HG02642 (cell line): ENCODE data around the gene NTM.

Experiments used
- ATAC-seq: cut with Tn5 transposase; IDR thresholded peaks from one replicate; pipeline ENCODE4 v1.9.1; 2021; ENCODE audit warnings: mild to moderate bottlenecking; ENCODE audit not compliant: unreplicated experiment, poor library complexity

NTM gene

DNA sequence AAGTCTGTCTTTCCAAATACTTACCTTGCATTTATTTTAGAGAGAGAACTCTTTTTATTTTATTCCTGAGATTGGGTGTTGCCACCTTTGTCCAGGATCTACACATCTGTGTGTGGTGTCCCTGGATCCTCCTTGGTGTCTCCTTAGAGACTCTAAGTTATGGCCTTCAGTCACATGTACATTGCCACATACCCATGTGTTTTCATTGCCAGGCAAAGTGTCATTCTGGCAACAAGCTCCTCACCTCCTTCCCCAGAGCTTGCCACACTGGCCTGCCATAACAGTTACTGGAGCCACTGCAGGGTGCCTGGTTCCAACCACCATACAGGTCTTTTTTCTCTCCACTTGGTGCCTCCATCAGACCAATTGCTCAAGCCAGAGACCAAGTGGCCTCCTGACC is 379.7 kb downstream of the NTM start:
- no peak for ATAC-seq

DNA sequence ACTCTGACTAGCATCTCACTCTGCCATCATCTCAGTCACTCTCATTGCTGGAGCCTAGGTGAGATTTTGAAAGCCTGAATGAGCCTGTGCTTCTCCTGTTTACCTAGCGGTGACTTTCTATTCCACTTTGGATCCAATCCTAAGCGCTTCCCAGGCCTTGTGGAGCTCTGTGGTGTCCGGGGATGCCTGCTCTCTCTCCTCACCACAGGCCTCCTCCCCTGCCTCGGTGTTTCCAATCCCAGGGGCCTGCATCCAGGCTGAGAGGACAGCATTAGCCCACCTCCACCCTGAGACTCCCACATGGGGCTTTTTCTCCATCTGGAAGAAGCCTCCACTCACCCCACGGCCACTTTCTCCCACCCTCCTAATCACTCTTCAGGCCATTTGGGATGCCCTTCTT is 380.3 kb downstream of the NTM start:
- ATAC-seq = no peak

DNA sequence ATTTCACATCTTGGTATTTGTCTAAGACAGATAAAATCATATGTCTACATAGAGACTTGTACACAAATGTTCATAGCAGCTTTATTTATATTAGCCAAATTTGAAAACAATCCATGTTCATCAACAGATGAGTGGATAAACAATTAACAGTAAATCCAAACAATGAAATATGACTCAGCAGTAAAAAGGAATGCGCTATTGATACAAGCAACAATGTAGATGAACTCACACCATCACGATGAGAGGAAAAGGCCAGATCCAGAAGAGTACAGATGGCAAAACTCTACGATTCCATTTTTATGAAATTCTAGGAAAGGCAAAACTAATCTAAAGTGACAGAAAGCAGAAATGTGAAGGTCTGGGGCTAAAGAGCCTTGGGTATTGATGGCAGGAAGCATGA is 384.3 kb downstream of the NTM start:
- ATAC-seq = no peak

DNA sequence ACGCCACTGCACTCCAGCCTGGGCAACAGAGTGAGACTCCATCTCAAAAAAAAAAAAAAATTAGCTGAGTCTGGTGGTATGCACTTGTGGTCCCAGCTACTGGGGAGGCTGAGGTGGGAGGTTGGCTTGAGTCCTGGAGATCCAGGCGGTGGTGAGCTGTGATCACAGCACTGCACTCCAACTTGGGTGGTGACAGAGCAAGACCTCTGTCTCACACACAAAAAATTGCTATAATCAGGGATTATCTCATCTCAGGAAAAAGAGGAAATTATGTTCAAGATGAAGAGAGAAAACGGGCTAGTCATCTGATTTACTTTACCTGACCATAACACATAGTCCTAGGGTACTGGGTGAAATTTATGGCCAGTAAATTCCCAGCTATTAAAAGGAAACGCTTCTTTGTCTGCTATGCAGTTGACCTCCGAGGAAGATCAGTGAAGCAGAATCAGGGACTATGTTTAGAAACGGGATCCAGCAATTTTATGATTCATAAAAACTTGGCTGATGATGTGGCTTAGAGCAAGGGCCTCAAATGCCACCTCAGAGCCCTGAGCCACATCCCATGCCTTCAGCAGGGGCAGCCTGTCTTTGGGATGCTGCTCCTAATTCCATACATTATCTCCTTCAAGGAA is 386.2 kb downstream of the NTM start:
- no peak for ATAC-seq

DNA sequence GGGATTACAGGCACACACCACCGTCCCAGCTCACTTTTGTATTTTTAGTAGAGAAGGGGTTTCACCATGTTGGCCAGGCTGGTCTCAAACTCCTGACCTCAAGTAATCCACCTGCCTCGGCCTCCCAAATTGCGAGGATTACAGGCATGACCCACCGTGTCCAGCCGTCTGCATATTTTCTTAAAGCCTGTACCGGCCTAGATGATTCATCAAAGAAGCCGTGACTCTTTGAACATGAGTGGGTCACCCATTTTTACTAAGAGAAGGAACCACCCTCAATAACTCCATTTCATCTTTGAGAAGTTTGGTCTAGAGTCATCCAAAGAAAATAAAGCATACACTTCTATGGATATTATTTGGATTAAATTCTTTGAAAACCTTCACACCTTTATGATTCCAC is 388.3 kb downstream of the NTM start:
- ATAC-seq = no peak

DNA sequence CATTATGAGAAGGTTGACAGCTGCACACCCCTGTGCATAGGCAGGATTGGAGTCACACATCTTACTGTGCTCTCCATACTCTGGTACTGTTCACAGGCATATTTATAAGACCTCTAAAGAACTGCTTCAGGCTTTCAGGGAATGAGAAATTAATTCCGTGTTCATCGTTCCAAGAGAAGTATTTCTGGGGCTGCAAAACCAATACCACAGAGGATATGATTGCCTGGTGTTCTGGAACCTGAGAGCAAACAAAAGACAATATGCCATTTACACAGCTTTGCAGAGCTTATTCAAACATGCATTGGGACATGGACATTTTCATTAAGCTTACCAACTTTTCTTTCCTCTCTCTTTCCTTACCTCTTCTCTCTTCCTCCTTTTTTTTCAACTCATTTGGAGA is 388.7 kb downstream of the NTM start:
- ATAC-seq = no peak

DNA sequence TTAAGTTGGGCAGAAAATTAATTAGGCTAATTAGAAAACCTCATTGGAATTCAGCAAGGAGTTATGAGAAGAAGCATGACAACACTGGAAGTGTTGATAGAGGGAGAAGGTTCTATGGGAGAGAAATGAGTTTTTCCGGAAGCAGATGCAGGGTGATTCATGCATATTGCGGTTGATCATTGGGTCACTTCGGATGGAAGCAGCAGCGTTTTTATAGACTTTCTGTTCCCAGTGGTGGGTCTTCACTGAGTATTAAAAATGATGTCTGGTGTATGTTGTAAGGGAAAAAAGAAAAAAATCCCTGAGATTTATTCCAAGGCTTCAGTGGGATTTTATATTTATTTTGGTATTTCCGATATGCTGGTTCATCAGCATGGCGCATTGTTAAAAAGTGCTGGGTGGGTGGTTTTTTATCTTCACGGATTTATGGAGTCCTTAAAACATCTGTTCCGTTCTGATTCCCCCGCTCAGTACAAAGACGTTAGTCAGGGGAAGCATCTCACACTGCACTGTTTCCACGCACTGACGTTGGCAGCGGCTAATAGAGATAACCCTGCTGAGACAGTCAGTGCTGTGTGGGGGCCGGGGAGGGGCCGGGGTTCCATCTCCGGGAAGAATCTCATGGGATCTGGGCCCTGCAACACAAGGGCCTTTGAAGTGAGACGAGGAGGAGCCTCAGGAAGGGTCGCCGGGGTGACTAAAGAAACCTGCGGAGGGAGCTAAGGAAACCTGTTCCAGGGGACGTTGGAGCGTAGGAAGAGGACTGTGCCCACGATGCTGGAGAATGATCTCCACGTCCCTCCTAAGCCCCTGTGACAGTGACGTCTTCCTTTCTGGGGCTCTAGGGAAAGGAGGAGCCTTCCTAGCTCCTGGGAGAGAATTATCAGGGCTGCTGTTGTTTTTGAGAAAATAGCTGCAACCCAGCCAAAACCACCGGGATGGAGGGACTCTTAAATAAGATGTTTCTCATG is 390.0 kb downstream of the NTM start:
- no peak for ATAC-seq

DNA sequence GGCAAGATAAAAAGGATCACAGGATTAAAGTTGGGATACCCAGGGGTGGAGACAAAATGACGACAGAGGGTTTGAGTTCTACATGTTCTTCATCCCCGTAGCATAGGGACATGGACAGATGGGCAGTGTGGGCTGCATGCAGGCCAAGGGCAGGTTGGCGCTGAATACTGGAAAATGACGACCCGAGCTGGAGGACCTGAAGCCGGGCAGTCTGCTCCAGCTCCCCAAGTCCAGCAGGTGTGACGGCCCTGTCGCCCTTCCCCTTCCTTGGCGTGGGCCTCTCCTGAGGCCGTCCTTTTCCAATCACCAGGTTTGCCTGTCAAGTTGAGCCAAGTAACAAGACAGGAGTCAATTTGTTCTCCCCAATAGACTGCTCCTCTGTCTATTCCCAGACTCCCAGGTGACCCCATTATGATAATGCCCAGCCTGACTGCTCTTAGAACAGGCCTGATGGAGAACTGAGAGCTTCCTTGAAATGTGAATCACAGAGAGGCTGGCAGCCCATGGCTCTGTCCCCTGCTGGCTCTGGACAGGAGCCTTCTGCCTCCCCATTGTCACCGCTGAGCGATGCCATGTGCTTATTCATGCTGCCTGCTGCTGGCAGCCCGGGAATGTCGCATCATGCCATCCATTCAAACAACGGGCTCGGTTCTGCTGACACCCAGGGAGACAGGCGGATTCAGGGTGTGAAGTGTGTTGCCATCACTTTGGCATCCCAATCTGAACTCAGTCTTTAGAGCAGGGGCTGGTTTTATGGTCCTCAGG is 392.1 kb downstream of the NTM start:
- ATAC-seq = no peak

DNA sequence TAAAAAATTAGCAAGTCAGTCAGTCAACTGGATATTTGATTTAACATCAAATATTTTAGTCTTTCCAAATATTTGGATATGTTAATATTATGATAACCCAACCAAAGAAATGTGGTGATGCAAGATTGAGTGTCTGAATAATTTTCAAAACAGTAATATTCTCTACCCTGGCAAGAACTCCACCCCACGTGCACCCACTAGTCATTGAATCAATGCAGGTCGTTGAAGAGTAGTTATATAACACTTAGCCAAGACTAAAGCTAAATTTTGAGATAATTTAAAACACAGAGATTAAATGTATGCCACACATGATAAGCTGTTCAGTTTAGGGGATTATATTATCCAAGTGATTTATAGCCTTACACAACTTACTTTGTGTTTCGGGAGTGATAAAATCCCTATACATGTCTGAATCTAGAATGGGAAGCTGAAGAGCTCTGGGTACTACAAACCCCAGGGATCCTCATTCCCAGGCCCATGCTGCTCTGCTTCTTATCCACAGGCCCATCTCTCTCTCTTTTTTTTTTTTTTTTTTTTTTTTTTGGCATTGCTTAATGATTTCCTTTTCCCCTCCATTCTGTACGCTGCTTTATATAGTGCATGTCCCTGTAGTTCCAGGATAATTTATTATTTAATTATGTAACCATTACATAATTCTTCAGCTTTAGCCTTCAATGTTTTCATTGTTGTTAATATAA is 392.9 kb downstream of the NTM start:
- ATAC-seq = no peak

DNA sequence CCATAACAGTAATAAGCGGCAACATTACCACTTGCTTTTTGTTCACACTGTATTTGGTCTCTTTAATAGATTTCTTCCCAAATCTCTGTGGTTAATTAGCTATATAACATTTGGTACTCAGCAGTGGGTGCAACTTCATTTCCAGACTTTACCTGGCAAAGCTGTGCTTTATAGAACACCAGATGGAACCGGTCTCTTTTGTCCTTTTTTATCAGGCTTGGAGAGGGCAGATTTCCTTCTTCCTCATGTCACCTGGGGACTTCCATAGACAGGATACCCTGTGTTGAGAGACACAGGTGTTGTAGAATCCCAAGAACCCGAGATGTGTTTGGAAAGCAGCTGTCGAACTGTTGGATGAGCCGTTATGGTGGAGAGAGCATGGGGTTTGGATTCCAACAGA is 393.7 kb downstream of the NTM start:
- ATAC-seq = no peak

DNA sequence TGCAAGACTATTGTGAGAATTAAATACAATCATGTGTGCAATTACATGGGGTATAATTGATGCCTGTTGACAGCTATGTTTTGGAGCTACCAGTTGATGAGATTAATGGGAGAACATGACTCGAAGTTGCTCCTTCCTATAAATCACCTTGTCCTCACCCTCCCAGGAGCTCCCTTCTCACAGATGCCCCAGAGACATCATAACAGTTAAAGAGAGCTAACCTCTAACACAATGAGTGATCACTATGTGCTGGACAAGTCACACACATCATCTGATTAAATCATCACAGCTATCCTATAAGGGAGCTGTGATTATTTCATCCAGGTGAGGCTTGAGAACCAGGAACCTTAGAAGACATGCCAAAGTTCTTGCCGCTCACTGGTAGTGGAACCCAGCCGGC is 394.2 kb downstream of the NTM start:
- no peak for ATAC-seq

DNA sequence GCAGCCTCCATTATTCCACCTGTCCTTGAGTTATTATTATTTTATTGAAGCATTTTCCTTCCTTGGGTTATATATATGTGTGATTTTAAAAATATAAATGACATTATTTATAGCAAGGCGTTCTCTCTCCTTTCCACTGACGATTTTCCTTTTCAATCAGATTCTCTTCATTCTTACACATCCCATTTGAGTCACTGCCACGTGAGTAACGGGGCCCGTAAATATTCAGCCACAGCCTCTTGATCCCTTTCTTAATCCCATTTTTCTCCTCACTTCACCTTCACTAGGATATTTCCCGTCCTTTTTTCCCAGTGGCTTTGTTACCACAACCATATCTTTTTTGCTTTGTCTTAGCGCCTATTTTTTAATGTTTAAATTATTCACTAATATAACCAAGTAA is 396.2 kb downstream of the NTM start:
- ATAC-seq = no peak

DNA sequence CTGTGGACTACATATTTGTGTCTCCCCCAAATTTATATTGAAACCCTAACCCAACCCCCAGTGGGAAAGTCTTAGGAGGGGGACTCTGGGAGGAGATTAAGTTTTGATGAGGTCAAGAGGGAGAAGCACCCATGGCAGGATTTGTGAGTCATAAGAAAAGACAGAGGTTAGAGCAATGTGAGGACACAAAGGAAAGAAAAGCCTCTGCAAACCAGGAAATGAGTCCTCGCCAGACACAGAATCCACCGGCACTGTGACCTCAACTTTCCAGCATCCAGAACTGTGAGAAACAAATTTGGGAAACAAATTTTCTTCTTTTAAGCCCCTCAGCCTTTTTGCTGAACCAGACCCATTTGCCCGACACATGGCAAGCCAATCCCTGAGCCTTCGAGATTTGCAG is 397.0 kb downstream of the NTM start:
- no peak for ATAC-seq

DNA sequence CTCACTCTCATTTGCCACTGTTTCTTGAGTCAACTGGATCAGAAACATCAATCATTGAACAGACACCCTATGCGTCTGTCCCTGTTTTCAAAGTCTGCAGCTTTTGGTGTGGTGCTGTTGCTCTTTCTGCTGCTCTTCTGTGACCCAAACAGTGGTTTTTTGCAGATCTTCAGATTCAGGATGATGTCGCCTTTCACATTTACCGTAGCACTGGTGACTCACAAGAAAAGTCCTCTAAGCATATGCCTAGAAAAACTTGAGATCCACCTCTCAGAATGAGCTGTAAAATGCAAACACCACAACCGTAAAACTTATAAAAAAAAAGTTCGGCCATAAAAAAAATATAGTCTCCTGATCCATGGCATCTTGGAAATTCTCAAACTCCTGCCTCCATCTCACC is 400.4 kb downstream of the NTM start:
- ATAC-seq = no peak

DNA sequence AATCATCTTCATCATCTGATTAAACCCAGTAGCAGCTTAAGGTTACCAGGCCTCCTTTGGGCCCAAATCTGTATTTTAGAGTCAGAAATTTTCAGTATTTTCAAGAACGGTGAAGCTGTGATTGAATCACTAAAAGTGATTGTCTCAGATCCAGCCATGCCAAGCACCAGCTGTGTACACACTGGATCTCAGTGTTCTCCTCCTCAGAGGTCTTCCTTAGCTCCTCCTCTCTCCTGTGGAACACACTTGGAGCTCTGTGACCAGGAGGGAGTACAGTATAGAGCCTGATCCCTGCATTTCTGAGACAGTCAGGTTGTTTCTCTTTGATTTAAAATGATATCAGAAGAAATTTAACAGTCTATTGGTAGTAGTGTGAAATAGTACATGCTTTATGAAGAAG is 401.1 kb downstream of the NTM start:
- no peak for ATAC-seq

DNA sequence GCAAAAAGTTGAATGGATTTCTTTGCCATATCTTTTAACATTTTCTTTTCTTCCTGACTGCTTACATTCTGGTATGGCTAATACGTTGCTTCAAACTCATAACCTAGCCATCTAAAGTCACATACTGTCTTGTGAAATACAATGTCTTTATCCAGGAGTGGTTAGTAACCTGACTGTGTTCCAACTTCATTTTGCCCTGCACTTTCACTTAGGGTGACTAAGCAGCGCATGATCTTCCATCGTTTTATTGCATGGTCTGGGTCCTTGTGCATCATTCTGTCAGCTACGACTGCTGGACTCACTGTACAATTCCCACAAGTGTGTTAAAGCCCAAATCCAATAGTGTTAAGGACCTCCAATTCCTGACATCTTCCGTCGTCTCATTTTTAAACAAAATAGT is 403.2 kb downstream of the NTM start:
- no peak for ATAC-seq

DNA sequence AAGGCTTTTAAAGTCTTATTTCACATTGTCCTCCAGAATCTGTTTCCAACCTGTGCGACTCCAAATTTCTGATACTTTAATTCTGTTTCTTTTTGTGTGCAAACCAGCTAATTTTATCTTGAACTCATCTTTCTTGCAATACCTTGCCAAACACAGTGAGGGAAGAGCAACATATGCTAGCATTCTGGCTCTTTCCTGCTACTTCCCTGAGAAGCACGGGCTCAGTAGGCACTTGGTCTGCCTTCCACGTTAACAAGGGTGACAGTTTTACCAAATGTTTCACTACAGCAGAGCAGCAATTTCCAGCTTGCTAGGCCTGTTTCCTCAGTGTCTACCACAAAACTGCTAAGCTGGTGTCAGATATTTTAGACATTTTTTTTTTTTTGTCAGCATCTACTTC is 405.8 kb downstream of the NTM start:
- no peak for ATAC-seq

DNA sequence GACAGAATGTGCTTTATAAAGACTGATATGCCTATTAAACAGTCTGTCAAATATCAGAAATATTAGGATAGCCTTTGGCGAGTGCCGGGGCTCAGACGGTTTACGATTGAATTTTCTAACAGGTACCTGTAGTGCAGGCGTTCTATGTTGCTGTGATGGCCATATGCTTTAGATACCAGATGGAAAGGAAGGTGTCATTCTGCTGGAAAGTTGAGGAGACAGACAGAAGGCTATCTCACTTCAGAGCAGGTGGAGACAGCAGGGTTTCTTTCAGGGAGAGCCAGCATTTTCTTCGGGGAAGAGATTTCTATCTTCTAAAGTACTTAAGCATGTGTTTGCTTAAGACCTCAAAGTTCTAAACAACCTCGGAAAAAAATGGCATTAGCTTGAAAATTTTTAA is 415.4 kb downstream of the NTM start:
- no peak for ATAC-seq

DNA sequence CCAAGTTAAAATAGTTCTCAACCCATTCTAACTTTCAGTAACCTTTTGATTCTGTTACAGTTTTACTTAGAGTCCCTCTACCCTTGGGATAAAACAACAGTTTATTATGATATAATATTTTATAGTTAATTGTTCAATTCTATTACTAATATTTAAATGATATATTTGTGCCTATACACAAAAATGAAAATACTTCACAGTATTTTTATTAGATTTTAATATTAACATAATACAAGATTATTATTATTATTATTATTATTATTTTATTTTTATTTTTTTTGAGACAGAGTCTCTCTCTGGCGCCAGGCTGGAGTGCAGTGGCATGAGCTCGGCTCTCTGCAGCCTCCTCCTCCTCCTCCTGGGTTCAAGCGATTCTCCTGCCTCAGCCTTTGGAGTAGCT is 416.7 kb downstream of the NTM start:
- ATAC-seq = no peak

DNA sequence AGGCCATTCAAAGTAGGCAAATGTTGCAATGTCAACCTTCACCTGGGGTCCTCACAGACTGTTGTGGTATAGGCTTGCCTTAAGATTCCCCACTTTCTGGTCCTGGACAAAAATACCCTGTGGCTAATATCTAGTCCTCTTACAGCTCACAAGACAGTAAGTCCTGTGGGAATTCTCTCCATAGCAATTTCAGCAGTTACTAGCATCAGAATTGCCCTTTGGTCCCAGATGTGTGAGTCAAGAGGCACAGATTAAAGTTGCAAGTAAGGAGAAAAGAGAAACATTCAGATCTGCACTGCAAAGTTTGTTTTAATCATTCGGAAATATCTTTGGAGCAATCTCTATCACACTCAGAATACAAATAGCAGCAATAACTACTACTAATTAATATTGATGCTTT is 420.2 kb downstream of the NTM start:
- no peak for ATAC-seq

DNA sequence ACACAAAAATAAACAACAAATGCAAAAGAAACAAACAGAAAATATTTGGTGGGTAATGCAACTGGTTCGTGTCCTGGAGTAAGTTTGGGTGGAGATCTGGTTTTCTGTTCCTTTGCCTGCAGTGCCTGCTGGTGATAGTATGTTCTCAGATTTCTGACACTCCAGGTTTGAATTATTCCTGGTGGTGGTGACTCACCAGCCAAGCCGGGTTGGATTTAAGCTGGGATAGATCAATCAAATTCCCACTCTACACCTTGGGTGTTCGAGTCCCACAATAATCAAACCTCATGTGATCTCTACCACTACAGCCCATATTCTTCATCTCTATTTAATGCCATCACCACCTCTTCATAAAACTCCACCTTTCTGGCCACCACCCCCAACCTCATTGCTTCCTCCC is 421.8 kb downstream of the NTM start:
- ATAC-seq = no peak
